ENCODE measurements around the gene NKD2. TPM values are rescaled to one million over a fixed set of nuclear protein-coding genes. Genes with fewer than 3 reads are reported as not detected.

Gene NKD2
- total and polyA plus RNA-seq, 2 of the 4 experiments (the other 2 are of a cell fraction), result not detected

DNA sequence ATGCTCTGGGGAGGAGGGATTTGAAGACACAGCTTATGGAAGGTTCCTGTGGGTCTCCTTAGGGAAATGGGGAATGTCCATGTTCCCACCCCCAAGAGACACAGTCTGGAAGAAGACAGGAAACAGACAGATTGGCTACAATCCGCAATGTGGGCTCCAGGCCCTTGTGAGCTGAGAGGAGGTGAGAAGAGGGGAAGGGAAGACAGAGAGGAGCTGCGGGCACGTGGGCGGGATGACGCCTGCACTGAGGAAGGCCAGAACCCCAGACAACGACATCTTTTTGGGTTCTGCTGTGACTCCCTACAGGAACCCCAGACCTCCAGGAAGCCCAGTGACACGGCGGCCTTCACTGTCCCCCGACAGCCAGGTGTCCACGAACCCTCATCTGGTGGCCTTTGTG is 29.9 kb upstream of the NKD2 start:
- no peak overlapping the region for H3K4me3 ChIP-seq (ENCODE audit: insufficient read depth, low read depth, low read length)
- H4K20me1 ChIP-seq (ENCODE audit: insufficient read depth, low read length), result no peaks in the 10 kb centered on the region
- POLR2A ChIA-PET (ENCODE audit: unreplicated experiment), result no interaction called here
- H3K9me1 ChIP-seq (ENCODE audit: insufficient read depth, low read length), result peaks cover 3% of the 10 kb centered on the region; the same call in 1 of the 2 replicates
- CTCF ChIA-PET, result no interaction called here
- no peak for DNase-seq
- no peak overlapping the region for H2AFZ ChIP-seq (replicated peaks; ENCODE audit: low read length, poor library complexity)
- H3K9me3 ChIP-seq (ENCODE audit: control insufficient read depth, insufficient read depth, low read length), result no peaks in the 10 kb centered on the region
- no peak overlapping the region for H4K91ac ChIP-seq (ENCODE audit: insufficient read depth, low read depth, low read length)
- H3K9ac ChIP-seq (ENCODE audit: low read depth, low read length), result no peak overlapping the region
- H3K18ac ChIP-seq (ENCODE audit: low read depth, low read length), result no peak overlapping the region
- ATAC-seq (ENCODE audit: low read depth), result no peak
- H2AK9ac ChIP-seq (replicated peaks; ENCODE audit: low read depth, low read length, poor library complexity), result no peak overlapping the region
- no peak overlapping the region for H2BK20ac ChIP-seq (ENCODE audit: low read depth, low read length)
- H3K36me3 ChIP-seq (ENCODE audit: control insufficient read depth, insufficient read depth, low read length), result no peaks in the 10 kb centered on the region
- H3K27ac ChIP-seq (ENCODE audit: insufficient read depth, low read length), result no peak overlapping the region
- H4K8ac ChIP-seq (ENCODE audit: low read depth in 2 of 2, low read length in 2 of 2), result no peak overlapping the region
- H2BK5ac ChIP-seq (ENCODE audit: low read depth, low read length, poor library complexity, severe bottlenecking), result no peak overlapping the region
- dilution Hi-C loops (cut with HindIII; ENCODE audit: low sequenced_read_pairs, unreplicated experiment) (no loop called here), in situ Hi-C loops (cut with MboI; ENCODE audit: low sequenced_read_pairs) (no loop called here), intact Hi-C loops (cut with micrococcal nuclease) (no loop called here)
- H2BK120ac ChIP-seq (ENCODE audit: low read depth, low read length), result no peak overlapping the region
- H3K4me1 ChIP-seq (ENCODE audit: control insufficient read depth, insufficient read depth, low read length), result no peaks in the 10 kb centered on the region
- H3K79me1 ChIP-seq (ENCODE audit: low read depth in 1 of 2, low read length in 2 of 2), result no peaks in the 10 kb centered on the region
- no peak overlapping the region for H3K14ac ChIP-seq (replicated peaks; ENCODE audit: low read depth, low read length)
- no peak overlapping the region for H3K4ac ChIP-seq (ENCODE audit: low read depth, low read length)
- no TSS peak for BruUV-seq (replicated peaks)
- no peak overlapping the region for H2AK5ac ChIP-seq (ENCODE audit: low read depth, low read length)
- no peak overlapping the region for H4K5ac ChIP-seq (ENCODE audit: low read depth, low read length)
- no peak overlapping the region for H3K4me2 ChIP-seq (ENCODE audit: low read depth, low read length)
- H3K56ac ChIP-seq (ENCODE audit: extremely low read depth, insufficient read depth, low read length), result no peak overlapping the region
- 85% methylated on average over 6 of the region's 10 CpGs; no CpG with 5 or more reads in 1 of the 2 experiments for WGBS, 2 experiments (ENCODE audit: extremely low coverage in 2 of 2, insufficient read length in 1 of 2)
- peaks cover 29% of the 10 kb centered on the region for H3K27me3 ChIP-seq (ENCODE audit: control insufficient read depth, insufficient read depth, low read length)
- no peak overlapping the region for H2BK15ac ChIP-seq (ENCODE audit: low read depth, low read length)
- no peak for TF ChIP-seq MAFK (IDR thresholded peaks at IDR 0.05; ENCODE audit: low read depth, low read length)
- TF ChIP-seq, protein P1, sequence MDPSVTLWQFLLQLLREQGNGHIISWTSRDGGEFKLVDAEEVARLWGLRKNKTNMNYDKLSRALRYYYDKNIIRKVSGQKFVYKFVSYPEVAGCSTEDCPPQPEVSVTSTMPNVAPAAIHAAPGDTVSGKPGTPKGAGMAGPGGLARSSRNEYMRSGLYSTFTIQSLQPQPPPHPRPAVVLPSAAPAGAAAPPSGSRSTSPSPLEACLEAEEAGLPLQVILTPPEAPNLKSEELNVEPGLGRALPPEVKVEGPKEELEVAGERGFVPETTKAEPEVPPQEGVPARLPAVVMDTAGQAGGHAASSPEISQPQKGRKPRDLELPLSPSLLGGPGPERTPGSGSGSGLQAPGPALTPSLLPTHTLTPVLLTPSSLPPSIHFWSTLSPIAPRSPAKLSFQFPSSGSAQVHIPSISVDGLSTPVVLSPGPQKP (IDR thresholded peaks at IDR 0.05; ENCODE audit: borderline replicate concordance, low read depth, low read length), result no peak
- no peak for TF ChIP-seq CHD1 (IDR thresholded peaks at IDR 0.05; ENCODE audit: low read depth, low read length)
- TF ChIP-seq MAZ (IDR thresholded peaks at IDR 0.05; ENCODE audit: borderline replicate concordance, low read depth, low read length), result no peak
- no peak for TF ChIP-seq BHLHE40 (IDR thresholded peaks at IDR 0.05; ENCODE audit: low read depth, low read length)
- no peak for TF ChIP-seq POLR2A (IDR thresholded peaks at IDR 0.05; ENCODE audit: low read depth, low read length)
- no peak for TF ChIP-seq CEBPB (IDR thresholded peaks at IDR 0.05; ENCODE audit: low read depth, low read length)
- no peak for TF ChIP-seq RFX5 (IDR thresholded peaks at IDR 0.05; ENCODE audit: low read depth, low read length)
- TF ChIP-seq RAD21 (IDR thresholded peaks at IDR 0.05; ENCODE audit: low read length), result no peak
- TF ChIP-seq MXI1 (IDR thresholded peaks at IDR 0.05; ENCODE audit: borderline replicate concordance, low read depth, low read length), result no peak
- TF ChIP-seq NFE2L2 (IDR thresholded peaks at IDR 0.05; ENCODE audit: low read depth, low read length), result no peak
- no peak for TF ChIP-seq USF2 (IDR thresholded peaks at IDR 0.05; ENCODE audit: low read depth, low read length)
- TF ChIP-seq, protein P2, sequence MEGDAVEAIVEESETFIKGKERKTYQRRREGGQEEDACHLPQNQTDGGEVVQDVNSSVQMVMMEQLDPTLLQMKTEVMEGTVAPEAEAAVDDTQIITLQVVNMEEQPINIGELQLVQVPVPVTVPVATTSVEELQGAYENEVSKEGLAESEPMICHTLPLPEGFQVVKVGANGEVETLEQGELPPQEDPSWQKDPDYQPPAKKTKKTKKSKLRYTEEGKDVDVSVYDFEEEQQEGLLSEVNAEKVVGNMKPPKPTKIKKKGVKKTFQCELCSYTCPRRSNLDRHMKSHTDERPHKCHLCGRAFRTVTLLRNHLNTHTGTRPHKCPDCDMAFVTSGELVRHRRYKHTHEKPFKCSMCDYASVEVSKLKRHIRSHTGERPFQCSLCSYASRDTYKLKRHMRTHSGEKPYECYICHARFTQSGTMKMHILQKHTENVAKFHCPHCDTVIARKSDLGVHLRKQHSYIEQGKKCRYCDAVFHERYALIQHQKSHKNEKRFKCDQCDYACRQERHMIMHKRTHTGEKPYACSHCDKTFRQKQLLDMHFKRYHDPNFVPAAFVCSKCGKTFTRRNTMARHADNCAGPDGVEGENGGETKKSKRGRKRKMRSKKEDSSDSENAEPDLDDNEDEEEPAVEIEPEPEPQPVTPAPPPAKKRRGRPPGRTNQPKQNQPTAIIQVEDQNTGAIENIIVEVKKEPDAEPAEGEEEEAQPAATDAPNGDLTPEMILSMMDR (conservative IDR thresholded peaks at IDR 0.05; ENCODE audit: low read depth, low read length), result no peak
- no peak for TF ChIP-seq RCOR1 (IDR thresholded peaks at IDR 0.05; ENCODE audit: insufficient replicate concordance, low read length)
- no peak for TF ChIP-seq FOS (IDR thresholded peaks at IDR 0.05; ENCODE audit: low read depth, low read length)
- TF ChIP-seq SMC3 (IDR thresholded peaks at IDR 0.05; ENCODE audit: low read depth, low read length), result no peak
- no peak overlapping the region for H3K23ac ChIP-seq (ENCODE audit: low read depth, low read length)

All from IMR-90 (cell line).